Esophagus (tissue), 2 donors: Measurements from ENCODE around the gene CD160. TPM values are rescaled to one million over a fixed set of nuclear protein-coding genes. Genes with fewer than 3 reads are reported as not detected.
"Not testable (repeated sequence)": the region's sequence is repeated elsewhere in the genome, so short reads cannot be mapped to it uniquely, and the experiment has no call there.

Experiments
- H3K27ac ChIP-seq, 2 donors: one replicate each; pipeline ENCODE4 v1.5.1; 2013; ENCODE audit warnings: low read depth in 2 of 2, mild to moderate bottlenecking in 2 of 2, inconsistent platforms in 1 of 2, low read length in 1 of 2, moderate library complexity in 1 of 2
- H3K27me3 ChIP-seq, 2 donors: one replicate each; pipeline ENCODE4 v1.6.1; 2013; ENCODE audit warnings: low read length in 2 of 2, control low read depth in 1 of 2, mild to moderate bottlenecking in 1 of 2; ENCODE audit not compliant: insufficient read depth in 2 of 2, control insufficient read depth in 1 of 2
- H3K36me3 ChIP-seq, 2 donors: one replicate each; pipeline ENCODE4 v1.6.1; 2013; ENCODE audit warnings: low read length in 1 of 2; ENCODE audit not compliant: control insufficient read depth in 2 of 2, insufficient read depth in 2 of 2
- H3K4me1 ChIP-seq, 2 donors: one replicate each; pipeline ENCODE4 v1.6.1; 2013; ENCODE audit warnings: low read length in 1 of 2; ENCODE audit not compliant: control insufficient read depth in 2 of 2, insufficient read depth in 2 of 2
- H3K4me3 ChIP-seq, 2 donors: one replicate each; pipeline ENCODE4 v1.5.1; 2013; ENCODE audit warnings: low read length in 2 of 2, mild to moderate bottlenecking in 2 of 2, low read depth in 1 of 2, moderate library complexity in 1 of 2
- H3K9me3 ChIP-seq, 2 donors: one replicate each; pipeline ENCODE4 v1.6.1; 2013; ENCODE audit warnings: mild to moderate bottlenecking in 2 of 2, low read depth in 1 of 2, low read length in 1 of 2, moderate library complexity in 1 of 2; ENCODE audit not compliant: control insufficient read depth in 2 of 2, insufficient read depth in 1 of 2
- WGBS, 2 donors: extraction: QIAGEN DNeasy Blood & Tissue Kit; methylation state at CpG; one replicate each; pipeline ENCODE4 v1.1.7; 2013; 5-methylcytosine and 5-hydroxymethylcytosine counted together
- polyA plus RNA-seq, 2 donors: library from polyadenylated mRNA; stranded (reverse); fragments of 200-250 nt; gene quantifications; one replicate each; pipeline ENCODE4 v1.2.3, GENCODE V29; 2013
- donor health status: healthy with polysubstance abuse.
- donor health status: Bipolar disorder and iron deficiency.

Gene CD160
- polyA plus RNA-seq, 2 donors, result 0.05 to 0.71 TPM

- H3K36me3 ChIP-seq, result peaks cover 3 to 8% of the 10 kb centered on the region in 2 donors
- H3K9me3 ChIP-seq, result no peaks in the 10 kb centered on the region
- H3K27ac ChIP-seq, result no peak overlapping the region
- no peaks in the 10 kb centered on the region for H3K27me3 ChIP-seq
- H3K4me1 ChIP-seq, result no peaks in the 10 kb centered on the region
- H3K4me3 ChIP-seq, result no peak overlapping the region
- WGBS, 2 donors, result 73 to 86% methylated on average over 5 of the region's 5 CpGs
Measured at GRCh38 chr1:145751491-145752037, 32.3 kb downstream of the CD160 start.

DNA sequence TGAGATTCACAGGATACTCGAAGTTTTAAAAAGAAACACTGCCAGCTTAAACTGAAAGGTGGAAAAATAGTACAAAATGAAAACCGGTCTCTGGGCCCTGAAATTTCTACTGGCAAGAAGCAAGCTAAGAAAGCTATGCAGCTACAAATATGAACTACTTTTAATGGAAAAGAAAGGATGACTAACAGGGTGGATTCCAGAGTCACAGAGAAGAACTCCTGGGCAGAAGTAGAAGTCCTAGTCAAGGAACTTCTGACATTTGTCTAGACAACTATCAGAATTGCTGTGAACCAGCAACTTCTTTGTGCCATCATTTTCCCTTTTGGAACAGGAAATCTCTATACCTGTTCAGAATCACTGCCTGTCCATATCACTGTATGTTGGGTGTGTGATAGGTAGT is 38.1 kb downstream of the CD160 start:
- no peak overlapping the region for H3K27ac ChIP-seq
- 90 to 93% methylated on average over 2 of the region's 2 CpGs for WGBS, 2 donors
- no peaks in the 10 kb centered on the region for H3K27me3 ChIP-seq
- H3K9me3 ChIP-seq, result no peaks in the 10 kb centered on the region
- no peaks in the 10 kb centered on the region for H3K4me1 ChIP-seq
- peaks cover 3 to 6% of the 10 kb centered on the region in 2 donors for H3K36me3 ChIP-seq
- H3K4me3 ChIP-seq, result no peak overlapping the region

- Histone ChIP-seq H3K9me3 (no peaks in the 10 kb centered on the region), H3K4me1 (no peaks in the 10 kb centered on the region), H3K27me3 (no peaks in the 10 kb centered on the region), H3K4me3 (no peak overlapping the region), H3K27ac (no peak overlapping the region), H3K36me3 (peaks cover 3 to 6% of the 10 kb centered on the region in 2 donors)
- 93 to 94% methylated on average over 1 of the region's 1 CpG for WGBS, 2 donors
Measured at GRCh38 chr1:145758116-145758515, 38.8 kb downstream of the CD160 start.

- Histone ChIP-seq H3K9me3 (no peaks in the 10 kb centered on the region), H3K4me1 (no peaks in the 10 kb centered on the region), H3K4me3 (no peak overlapping the region), H3K27me3 (no peaks in the 10 kb centered on the region), H3K36me3 (peaks cover 3 to 6% of the 10 kb centered on the region in 2 donors), H3K27ac (no peak overlapping the region)
- 83 to 89% methylated on average over 1 of the region's 1 CpG for WGBS, 2 donors
Measured at GRCh38 chr1:145758575-145758974, 39.3 kb downstream of the CD160 start.

DNA sequence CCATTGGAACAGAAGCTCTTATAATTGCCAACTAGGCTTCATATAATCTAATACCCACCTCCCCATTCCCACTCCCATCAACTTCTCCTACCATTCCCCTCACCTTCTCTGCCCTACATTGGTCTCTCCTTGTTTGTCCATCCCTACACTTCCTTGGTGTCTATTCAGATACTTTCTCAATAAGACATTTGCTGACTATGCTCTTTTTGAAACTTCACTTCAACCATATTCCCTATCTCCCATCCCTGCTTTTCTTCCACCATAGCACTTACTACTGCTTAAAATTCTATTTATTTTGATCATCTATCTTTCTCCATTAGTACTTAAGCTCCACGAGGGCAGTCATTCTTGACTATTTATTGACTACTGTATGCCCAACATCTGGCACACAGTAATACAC is 40.4 kb downstream of the CD160 start:
- Histone ChIP-seq H3K9me3 (no peaks in the 10 kb centered on the region), H3K27ac (no peak overlapping the region), H3K36me3 (peaks cover 3 to 6% of the 10 kb centered on the region in 2 donors), H3K4me3 (no peak overlapping the region), H3K27me3 (no peaks in the 10 kb centered on the region), H3K4me1 (no peaks in the 10 kb centered on the region)
- WGBS, 2 donors, result 90 to 100% methylated on average over 1 of the region's 1 CpG

- not testable (repeated sequence) for H3K36me3 ChIP-seq
Measured at GRCh38 chr1:145760395-145760949, 41.2 kb downstream of the CD160 start.

DNA sequence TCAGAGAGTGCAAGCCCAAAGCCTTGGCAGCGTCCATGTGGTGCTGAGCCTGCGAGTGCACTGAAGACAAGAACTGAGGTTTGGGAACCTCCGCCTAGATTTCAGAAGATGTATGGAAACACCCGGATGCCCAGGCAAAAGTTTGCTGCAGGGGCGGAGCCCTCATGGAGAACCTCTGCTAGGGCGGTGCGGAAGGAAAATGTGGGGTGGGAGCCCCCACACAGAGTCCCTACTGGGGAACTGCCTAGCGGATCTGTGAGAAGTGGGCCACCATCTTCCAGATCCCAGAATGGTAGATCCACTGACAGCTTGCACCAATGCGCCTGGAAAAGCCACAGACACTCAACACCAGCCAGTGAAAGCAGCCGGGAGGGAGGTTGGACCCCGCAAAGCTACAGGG is 42.2 kb downstream of the CD160 start:
- H3K4me1 ChIP-seq, H3K9me3 ChIP-seq, H3K27ac ChIP-seq, H3K36me3 ChIP-seq, H3K4me3 ChIP-seq, H3K27me3 ChIP-seq: not testable (repeated sequence)
- 96 to 98% methylated on average over 11 of the region's 11 CpGs for WGBS, 2 donors

More at GRCh38 chr1:145760395-145760949, 41.2 kb downstream of the CD160 start:
- H3K9me3 ChIP-seq, H3K4me3 ChIP-seq, H3K4me1 ChIP-seq, H3K27me3 ChIP-seq, H3K27ac ChIP-seq: not testable (repeated sequence)
- WGBS, 2 donors, result 97 to 99% methylated on average over 4 of the region's 4 CpGs

DNA sequence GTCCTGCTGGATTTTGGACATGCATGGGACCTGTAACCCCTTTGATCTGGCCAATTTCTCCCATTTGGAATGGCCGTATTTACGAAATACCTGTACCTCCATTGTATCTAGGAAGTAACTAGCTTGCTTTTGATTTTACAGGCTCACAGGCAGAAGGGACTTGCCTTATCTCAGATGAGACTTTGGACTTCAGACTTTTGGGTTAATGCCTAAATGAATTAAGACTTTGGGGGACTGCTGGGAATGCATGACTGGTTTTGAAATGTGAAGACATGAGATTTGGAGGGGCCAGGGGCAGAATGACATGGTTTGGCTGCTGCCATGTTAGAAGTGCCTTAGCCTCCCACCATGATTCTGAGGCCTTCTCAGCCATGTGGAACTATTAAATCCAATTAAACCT is 42.7 kb downstream of the CD160 start:
- H3K27ac ChIP-seq, H3K4me3 ChIP-seq, H3K9me3 ChIP-seq, H3K36me3 ChIP-seq, H3K4me1 ChIP-seq, H3K27me3 ChIP-seq: not testable (repeated sequence)
- 85 to 99% methylated on average over 2 of the region's 2 CpGs for WGBS, 2 donors

GRCh38 chr1:145764231-145764940 is 45.1 kb downstream of the CD160 start:
- not testable (repeated sequence) for H3K27me3 ChIP-seq, H3K4me3 ChIP-seq, H3K27ac ChIP-seq, H3K36me3 ChIP-seq, H3K9me3 ChIP-seq, H3K4me1 ChIP-seq
- WGBS, 2 donors, result 96% methylated on average over 44 to 52 of the region's 52 CpGs

DNA sequence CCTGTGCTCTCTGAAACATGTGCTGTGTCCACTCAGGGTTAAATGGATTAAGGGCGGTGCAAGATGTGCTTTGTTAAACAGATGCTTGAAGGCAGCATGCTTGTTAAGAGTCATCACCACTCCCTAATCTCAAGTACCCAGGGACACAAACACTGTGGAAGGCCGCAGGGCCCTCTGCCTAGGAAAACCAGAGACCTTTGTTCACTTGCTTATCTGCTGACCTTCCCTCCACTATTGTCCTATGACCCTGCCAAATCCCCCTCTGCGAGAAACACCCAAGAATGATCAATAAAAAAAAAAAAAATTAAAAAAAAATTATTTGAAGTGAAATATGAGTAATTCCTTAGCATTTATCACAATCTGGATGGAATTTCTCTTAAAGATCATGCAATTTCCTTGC is 45.8 kb downstream of the CD160 start:
- H3K4me1 ChIP-seq, H3K36me3 ChIP-seq, H3K9me3 ChIP-seq, H3K27ac ChIP-seq, H3K27me3 ChIP-seq, H3K4me3 ChIP-seq: not testable (repeated sequence)
- WGBS, 2 donors, result 88 to 90% methylated on average over 2 of the region's 3 CpGs
